HK-2 (cell line): Measurements from ENCODE around the gene CCDC183.
"Not testable (repeated sequence)": the region's sequence is repeated elsewhere in the genome, so short reads cannot be mapped to it uniquely, and the experiment has no call there.

Experiments used
- DNase-seq: peaks from one replicate; pipeline ENCODE4 v3.0.0-alpha.2; 2018; ENCODE audit not compliant: unreplicated experiment

The CCDC183 gene

DNA sequence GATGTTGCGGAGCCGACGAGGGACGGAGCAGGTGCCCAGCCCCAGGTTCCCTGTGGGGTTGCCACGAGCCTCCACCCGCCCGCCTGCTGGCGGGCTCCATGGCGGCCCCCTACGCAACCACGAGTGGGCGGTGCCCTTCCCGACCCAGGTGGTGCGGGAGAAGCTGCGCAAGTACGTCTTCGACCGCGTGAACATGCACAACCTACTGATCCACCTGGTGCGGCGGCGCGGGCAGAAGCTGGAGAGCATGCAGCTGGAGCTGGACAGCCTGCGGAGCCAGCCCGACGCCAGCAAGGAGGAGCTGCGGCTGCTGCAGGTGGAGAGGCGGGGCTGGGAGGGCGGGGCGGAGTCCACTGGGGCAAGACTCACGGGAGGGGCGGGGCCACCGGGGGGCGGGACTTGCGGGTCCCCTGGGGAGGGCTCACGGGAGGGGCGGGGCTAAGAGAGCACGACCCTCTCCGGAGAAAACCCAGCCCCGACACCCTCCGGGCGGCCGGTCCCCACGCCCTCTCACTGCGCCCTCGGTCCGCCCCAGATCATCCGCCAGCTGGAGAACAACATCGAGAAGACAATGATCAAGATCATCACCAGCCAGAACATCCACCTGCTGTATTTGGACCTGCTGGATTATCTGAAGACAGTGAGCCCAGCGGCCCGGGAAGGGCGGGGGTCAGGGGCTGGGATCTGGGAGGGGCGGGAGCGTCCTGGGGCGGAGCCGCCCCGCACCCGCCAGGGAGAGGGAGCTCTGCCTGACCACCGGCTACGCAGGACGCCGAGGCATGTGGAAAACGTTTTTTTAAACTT is 3.9 kb downstream of the CCDC183 start:
- DNase-seq = peak; percentile 89

DNA sequence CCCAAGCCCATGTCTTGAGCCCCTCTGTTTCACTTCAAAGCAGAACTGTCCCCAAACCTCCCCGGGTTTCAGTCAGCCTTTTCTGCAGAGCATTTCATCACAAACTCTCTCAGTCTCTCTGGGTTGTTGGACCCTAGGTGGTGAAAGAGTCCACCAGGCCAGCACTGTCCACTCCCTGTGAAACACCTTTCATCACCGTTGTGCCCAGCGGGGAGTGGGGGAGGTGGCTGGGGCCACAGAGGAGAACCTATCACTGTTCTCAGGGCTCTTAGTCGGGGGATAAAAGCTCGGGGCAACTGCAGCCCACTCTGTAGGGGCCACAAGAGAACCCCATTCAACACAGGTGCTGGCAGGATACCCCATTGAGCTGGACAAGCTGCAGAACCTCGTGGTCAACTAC is 6.2 kb downstream of the CCDC183 start:
- DNase-seq = no peak

DNA sequence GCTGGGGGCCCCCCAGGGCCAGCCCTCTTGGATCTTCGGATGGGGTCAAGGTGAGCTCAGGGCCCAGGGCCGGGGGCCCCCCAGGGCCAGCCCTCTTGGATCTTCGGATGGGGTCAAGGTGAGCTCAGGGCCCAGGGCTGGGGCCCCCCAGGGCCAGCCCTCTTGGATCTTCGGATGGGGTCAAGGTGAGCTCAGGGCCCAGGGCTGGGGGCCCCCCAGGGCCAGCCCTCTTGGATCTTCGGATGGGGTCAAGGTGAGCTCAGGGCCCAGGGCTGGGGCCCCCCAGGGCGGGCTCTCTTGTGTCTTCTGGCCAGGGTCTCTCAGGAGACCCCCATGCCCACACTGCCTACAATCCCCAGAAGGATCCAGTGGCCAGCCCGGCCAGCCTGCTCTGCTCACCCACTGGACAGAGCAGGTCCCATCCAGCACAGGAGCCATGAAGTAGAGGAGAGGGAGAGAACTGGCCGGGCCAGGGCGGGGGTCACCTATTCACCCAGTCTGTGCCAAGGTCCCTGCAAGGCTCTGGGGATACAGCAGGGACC is 6.9 kb downstream of the CCDC183 start:
- DNase-seq = not testable (repeated sequence)

DNA sequence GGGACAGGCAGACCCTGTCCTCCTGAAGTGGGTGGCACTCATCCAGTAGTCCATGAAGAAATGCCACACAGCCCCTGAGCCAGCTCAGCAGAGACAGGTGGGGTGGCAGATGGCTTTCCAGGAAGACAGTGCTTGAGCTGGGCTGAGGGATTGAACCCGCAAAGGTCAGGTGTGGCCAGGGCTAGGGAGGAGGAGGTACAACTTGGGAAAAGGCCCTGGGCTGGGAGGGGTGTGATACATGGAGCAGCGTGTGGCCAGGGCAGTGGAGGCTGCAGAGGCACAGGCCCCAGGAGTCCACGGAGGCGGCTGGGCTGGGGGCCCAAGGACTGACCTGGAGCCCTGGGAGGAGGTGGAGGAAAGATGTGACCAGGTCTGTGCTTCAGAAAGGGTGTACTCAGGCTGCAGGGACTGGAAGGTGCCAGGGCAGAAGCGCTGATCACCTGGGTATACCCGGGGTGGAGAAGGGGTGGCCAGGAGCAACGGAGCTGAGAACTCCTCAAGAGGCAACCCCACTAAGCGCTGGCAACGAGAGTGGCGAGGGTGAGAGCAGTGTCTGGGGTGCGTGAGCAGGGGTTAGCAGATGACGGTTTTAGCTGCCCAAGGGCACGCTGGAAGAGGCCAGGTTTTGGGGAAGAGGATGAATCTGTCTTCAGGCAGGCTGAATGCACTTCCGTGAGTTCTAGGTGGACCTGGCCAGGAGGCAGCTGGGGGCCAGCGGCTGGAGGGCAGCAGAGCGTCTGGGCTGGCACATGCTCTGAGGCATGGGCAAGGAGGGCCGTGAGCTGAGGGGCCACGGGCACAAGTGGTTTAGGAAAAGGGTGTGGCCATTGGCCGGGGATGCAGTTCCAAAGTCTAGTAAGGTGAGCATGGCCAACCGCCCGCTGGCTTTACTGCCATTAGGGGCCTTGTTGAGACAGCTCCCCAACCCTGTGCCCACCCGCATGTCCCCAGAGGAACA is 7.7 kb downstream of the CCDC183 start:
- no peak for DNase-seq

DNA sequence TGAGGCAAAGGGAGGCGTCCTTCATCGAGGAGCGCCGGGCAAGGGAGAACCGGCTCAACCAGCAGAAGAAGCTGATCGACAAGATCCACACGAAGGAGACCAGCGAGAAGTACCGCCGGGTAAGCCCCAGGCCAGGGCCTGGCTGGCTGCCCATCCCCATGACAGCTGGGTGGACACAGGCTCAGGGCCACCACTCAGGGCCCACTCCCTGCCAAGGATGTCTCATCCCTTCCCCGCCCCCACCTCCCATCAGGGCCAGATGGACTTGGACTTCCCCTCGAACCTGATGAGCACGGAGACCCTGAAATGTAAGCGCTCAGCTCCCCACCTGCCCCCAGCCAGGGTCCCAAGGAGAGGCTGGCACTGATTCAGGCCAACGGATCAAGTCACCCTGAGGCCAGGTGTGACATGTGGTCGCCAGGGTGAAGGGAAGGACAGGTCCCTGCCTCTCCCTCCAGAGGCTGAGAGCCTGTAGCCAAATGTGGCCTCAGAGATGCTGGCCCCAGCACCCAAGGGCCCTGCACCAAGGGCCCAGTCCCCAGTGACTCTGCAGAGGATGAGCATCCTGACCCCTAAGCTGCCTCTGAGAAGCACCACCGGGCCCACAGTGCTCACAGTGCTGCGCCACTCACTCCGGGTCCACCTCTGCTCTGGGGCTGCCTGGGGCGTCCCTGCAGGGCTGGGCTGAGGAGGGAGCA is 8.5 kb downstream of the CCDC183 start:
- DNase-seq = no peak

DNA sequence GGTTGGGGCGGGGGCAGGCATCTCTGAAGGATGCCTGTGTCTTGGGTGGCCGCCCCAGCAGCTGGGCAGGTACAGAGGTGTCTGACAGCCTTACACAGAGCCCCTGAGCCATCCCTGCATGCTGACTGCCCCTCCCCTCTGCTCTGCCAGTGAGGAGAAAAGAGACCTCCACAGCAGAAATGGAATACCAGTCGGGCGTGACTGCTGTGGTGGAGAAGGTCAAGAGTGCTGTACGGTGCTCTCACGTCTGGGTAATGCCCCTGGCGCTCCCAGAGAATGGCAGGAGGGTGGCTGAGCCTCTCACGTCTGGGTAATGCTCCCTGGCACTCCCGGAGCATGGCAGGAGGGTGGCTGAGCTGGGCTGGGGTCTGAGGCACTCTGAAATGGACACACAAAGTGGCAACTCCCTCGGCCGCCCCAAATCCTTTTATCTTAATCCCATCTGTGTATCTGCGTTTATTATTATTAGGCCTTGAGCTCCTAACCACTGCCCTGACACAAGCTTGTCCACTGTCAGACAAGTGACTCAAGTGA is 9.1 kb downstream of the CCDC183 start:
- DNase-seq = no peak

DNA sequence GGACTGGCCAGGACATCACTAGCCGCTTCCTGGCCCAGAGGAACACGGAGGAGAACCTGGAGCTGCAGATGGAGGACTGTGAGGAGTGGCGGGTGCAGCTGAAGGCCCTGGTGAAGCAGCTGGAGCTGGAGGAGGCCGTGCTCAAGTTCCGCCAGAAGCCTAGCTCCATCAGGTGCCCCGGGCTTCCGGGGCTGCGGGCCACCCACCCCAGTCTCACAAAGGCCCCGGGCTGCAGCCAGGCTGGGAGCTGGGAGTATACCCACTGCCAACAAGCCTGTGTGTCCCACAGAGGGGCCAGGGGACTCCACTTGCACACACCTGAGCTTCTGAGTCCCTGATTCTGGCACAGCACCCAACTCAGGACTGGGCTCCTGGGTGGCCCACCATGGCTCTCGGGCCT is 9.9 kb downstream of the CCDC183 start:
- no peak for DNase-seq

DNA sequence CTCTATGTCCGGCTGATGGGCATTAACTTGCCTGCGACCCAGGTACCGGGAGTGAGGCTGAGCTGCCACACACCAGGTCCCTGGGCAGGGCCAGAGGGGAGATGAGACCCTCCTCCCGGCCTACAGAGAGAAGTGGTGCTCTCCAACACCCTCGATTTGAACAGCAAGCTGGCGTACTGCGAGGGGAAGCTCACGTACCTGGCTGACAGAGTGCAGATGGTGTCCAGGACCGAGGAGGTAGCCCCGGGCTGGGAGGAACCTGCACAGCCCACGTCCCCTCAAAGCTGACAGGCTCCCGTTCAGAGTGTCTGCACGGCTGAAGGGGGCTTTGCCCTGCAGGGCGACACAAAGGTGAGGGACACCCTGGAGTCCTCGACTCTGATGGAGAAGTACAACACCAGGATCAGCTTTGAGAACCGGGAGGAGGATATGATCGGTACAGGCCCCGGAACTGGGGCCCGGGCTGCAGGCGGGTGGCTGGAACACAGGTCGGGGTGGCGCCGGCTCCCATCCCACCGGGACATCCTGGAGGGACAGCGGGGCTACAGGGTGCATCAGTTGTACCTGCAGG is 10.6 kb downstream of the CCDC183 start:
- DNase-seq = no peak

DNA sequence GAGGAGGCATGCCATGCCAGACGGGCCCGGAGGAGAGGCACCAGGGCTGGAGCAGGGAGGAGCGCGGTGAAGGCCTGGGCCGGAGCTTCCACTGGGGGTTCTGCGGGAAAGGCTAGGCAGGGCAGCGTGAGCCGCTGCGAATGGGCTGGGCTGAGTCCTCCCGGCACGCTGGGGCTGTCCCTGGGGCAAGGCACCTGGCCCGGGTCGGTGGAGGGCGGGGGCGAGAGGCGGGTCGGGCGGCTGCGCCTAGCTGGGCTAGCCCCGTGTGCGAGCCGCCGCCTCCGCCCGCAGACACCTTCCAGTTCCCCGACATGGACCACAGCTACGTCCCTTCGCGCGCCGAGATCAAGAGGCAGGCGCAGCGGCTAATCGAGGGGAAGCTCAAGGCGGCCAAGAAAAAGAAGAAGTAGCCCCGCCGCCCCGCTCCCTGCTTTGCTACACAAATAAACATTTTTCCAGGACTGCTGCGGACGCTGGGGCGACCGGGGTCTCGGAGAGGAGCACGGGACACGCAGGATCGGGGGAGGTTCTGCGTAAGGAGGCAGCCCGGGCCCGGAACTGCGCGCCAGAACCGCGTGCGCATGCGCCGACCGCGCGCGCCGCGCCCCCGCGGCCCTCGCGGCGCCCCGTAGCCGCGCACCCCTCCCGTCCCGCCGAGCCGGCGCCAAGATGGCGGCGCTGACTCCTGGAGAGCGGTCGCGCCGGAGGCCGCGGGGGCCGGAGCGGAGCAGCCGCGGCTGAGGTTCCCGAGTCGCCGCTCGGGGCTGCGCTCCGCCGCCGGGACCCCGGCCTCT is 11.3 kb downstream of the CCDC183 start, which contains the start of gene RABL6:
RABL6 (plus strand) TSS at position 668 of the 794 bp plus-strand sequence. CDS start 249 bp downstream, outside the sequence.
- DNase-seq = peak; percentile 79

DNA sequence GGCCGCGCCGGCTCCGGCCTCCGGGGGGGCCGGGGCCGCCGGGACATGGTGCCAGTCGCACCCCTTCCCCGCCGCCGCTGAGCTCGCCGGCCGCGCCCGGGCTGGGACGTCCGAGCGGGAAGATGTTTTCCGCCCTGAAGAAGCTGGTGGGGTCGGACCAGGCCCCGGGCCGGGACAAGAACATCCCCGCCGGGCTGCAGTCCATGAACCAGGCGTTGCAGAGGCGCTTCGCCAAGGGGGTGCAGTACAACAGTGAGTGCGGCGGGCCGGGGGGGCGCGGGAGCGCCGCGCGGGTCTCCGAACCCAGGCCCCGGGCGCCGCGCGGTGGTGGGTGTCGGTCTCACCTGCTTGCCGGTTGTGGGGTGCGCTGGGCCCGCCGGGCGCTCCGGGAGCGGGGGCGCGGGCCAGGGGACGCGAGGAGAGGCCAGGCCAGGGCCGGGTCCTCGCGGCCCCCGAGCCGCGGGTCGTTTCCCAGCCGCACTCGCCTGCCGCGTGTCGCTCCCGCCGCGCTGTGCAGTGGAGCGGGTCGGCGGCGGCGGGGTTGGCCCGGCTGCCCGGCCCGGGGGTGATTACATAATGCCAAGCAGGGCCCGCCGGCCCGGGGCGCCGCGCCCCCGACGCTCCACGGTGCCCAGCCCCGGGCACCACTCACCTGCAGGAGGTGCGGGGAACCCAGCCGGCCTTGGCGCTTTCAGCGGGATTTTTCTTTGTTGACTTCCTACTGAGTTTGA is 12.1 kb downstream of the CCDC183 start:
- DNase-seq = peak; percentile 39

DNA sequence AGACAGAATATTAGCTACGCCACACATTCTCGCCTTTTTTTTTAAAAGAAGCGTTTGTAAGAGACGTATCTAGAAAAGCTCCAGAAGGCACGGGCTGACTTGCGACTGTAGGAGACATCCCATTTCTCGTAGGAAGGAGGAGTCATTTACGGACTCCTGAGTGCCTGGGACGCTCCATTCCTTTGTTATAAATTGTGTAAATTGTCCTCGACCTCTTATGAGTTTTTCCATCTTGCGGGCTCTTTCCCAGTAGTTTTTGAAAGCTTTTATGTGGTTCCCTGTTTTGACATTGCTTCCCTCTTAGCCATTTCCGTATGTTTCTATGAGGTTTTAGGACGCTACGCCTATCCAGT is 12.6 kb downstream of the CCDC183 start:
- no peak for DNase-seq

DNA sequence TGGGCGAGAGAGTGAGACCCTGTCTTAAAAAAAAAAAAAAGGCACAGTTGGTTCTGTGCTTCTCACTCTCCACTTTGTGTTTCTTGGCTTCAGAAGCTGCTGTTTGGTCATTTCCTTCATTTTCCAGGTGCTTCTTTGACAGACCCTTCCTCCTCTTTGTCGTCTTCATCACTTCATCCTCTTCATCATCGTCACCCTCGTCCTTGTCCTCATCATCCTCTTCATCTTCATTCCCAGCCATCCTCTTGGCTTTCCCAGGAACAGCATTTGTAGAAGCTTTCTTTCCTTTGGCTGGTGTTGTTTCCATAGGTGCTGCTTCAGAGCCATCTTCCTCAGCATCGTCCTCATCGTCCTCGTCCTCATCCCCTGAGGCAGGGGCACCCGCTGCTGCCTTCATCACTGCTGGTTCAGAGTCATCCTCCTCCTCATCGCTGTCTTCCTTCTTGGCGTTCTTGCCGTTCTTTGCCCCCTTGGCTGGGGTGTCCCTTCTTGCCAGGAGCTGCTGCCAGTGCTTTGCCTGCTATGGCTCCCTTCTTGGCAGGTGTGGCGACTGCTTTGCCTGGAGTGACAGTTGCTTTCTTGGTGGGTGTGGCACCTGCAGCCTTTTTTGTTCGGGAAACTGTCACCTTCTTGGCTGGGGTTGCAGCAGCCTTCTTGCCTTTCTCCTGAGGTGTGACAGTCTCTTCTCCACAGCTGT is 18.7 kb downstream of the CCDC183 start:
- DNase-seq = no peak

DNA sequence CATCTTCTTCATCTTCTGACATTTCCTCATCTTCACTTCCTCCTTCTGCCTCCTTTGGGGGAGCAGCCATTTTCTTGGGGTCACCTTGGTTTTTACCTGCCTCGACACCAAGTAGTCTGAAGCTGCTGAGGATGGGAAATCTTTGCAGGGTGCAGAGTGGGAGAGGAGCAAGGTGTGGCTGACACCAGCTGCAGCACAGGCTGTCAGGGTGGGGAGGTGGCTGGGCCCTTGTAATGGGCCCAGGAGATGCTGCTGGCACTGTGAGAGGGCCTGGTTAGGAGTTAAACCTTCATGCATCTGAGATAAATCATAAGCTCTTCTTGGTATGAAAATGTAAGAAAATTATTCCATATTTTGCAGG is 19.3 kb downstream of the CCDC183 start:
- DNase-seq = no peak

DNA sequence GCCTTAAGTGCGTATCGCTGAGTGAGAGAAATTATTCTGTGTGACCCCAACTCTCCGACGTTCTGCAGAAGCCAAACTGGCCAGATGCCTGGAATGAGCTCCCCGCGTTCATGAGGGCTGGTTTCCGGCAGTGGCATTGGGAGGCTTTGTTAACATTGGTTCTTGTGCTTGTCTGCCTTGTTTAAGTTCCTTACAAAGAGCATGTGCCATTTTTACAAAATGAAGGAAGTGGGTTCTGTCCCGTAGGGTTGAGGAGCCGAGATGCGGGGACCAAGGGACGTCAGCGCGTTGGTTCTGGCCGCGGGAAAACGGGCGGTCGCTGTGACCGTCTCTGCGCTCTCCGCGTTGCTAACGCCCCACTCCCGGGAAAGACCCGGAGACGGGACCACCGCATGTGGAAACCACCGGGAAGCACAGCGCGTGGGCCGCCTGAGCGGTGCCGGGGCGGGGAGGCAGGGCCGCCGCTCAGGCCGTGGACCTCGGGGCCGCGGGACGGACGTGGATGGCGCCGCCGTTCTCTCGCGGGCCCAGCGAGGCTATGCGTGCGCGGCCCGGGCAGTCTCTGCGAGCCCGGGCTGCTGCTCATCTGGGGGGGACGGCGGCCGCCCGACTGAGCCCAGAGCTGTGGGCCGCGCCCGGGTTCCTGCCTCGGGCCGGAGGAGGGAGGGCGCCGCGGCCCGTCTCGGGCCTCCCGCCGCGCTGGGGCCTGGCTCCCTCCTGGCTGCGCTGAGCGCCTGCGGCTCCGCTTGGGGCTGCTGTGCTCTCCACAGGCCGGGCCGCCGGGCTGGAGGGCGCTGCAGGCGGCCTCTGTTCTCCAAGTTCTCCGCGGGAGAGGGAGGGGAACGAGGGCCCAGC is 25.1 kb downstream of the CCDC183 start:
- no peak for DNase-seq

DNA sequence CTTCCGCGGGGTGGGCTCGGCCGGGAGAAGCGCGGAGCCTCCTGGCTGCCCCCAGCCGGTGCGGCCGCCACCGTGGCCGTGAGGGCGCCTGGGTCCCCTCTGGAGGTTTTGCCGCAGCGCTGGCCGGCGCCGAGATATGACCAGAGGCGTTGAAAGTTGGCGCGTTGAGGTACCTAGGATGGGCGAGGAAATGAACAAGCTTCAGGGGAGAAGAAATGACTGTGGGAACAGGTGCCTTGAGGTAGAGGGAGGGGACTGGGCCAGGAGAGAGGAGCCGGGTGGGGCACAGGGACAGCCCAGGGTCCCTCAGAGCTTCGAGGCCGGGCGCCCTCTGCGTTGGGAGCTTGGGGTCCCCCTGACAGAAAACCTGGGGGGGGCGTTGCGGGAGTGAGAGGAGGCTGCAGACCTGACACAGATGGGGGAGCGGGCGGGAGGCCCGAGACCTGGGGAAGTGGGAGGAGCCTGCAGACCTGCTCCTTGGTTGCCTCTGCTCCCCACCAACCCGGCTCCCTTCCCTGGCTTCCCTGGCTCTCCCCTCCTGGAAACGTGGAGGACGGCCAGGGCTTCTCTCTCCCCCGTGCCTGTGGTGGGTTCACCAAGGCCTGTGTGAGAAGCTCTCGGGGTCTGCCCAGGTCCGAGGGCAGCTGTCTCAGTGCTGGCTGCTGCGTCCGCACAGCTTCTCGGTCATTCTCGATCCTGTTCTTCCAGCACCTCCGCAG is 25.8 kb downstream of the CCDC183 start:
- no peak for DNase-seq

DNA sequence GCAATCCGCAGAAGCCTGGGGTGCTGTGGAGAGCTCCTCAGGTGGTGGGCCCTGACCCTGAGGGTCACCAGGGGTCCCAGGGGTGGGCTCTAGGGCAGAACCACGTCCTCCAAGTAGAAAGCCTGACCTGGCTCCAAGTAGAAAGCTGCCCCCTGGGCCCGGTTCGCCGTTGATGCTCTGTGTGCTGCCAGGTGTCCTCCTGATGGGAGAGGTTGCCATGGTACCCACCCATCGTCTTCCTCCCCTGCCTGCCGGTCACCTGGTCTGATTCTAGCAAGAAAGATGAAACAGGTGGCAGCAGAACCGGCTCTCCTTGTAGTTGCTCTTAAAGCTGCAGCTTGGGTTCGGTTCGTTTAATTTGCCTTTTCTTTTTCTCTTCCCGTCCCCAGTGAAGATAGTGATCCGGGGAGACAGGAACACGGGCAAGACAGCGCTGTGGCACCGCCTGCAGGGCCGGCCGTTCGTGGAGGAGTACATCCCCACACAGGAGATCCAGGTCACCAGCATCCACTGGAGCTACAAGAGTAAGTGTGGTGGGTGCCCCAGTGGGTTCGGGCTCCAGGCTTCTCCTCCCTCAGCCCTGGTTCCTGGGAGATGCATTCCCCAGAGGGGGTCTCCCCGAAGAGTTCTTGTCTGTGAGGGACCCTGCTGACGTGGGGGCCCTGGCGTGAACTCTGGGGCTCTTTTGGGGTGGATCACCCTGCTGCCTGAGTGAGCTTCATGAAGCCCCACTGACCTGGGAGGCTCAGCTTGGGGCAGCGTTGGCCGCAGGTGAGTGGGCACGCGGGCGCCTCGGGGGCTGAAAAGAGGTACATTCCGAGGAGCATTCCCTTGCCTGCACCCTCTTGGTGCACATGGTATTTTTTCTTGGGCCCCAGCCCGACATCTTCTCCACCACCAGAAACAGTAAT is 27.3 kb downstream of the CCDC183 start:
- DNase-seq = no peak
